MM.1S (cell line): ENCODE measurements around the gene FLNC.

Experiments used
- EZH2 ChIP-seq: fragments of 300-600 bp; sonication (generic); optimal IDR thresholded peaks from 2 replicates; pipeline ENCODE3; 2017; ENCODE audit warnings: low read depth, mild to moderate bottlenecking, antibody characterized with exemption, low read length, mixed read lengths
- EZH2phosphoT487 ChIP-seq: fragments of 300-600 bp; sonication (generic); IDR thresholded peaks from 2 replicates; pipeline ENCODE4 v1.6.1; 2018; ENCODE audit warnings: antibody characterized with exemption, low read length
- TF ChIP-seq, protein P1 (sequence below): fragments of 300-600 bp; sonication (generic); IDR thresholded peaks from 2 replicates; pipeline ENCODE4 v1.5.1; 2016; ENCODE audit warnings: antibody characterized with exemption, low read length, mixed read lengths

- TF ChIP-seq, protein P1, sequence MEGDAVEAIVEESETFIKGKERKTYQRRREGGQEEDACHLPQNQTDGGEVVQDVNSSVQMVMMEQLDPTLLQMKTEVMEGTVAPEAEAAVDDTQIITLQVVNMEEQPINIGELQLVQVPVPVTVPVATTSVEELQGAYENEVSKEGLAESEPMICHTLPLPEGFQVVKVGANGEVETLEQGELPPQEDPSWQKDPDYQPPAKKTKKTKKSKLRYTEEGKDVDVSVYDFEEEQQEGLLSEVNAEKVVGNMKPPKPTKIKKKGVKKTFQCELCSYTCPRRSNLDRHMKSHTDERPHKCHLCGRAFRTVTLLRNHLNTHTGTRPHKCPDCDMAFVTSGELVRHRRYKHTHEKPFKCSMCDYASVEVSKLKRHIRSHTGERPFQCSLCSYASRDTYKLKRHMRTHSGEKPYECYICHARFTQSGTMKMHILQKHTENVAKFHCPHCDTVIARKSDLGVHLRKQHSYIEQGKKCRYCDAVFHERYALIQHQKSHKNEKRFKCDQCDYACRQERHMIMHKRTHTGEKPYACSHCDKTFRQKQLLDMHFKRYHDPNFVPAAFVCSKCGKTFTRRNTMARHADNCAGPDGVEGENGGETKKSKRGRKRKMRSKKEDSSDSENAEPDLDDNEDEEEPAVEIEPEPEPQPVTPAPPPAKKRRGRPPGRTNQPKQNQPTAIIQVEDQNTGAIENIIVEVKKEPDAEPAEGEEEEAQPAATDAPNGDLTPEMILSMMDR: no peak
- TF ChIP-seq EZH2phosphoT487: no peak
- TF ChIP-seq EZH2: no peak
Measured at GRCh38 chr7:128814499-128814898, 15.7 kb upstream of the FLNC start.
